NCI-H510A (cell line): ENCODE measurements around the gene ANKRD34B.

Source experiments
- DNase-seq: peaks from one replicate; lab custom pipeline; 2025; lab: John Stamatoyannopoulos, UW

Gene ANKRD34B

DNA sequence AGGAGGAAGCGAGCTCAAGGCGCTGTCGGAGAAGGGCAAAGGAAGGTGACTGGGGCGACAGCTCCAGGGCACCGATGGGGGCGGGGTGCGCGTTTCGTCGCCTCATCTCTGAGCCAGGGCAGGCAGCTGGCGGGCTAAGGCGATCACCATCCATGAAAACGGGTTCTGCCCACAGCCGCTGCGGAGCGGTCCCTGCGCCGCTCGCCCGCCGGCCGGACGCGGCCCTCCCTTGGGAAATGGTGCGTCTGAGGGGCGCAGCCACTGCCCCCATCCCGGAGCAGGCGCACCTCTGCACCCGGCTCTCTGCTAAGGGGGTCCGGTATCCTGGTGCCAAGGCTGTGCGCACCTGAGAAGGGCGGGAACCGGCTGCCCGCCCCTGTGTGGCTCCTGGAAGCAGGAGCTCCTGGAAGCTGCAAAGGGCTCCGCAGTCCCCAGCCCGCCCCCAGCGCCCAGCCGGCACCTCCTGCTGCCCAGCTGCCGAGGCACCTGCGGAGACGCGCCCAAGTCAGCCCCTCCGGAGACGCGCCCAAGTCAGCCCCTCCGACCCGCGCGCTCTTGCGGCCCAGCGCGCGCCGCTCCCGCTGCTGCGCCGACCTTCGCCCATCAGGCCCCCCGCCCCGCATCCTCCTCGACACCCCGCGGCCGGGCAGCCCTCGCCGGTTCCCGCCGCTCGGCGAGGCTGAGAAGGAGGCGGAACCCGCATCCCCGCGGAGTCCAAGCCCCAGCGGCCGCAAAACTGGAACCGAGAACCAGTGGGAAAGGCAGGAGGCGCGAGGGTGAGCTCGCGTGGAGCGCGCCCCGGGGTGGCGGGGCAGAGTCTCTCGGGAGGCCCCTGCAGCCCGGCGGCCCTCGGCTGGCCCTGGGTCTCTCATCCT lies 757 bp downstream of the ANKRD34B start:
- DNase-seq, result no peak

DNA sequence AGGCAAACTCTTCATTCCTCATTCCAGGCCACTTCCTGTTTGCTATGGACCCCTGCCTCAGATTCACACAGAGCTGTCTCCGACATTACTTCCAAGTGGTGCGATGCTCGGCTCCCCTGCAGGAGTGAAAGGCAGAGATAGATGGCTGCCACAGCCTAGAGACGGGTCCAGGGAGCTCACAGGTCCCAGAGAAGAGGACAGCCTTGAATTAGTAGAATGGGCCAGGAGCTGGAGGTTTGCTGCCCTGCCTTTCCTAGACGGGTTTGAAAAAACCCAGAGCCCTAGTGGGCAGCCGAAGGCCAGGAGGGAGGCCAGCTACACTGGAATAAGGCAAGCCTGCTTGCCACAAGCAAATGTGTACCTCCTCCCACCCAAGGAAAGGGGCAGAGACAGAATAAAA lies 1.8 kb downstream of the ANKRD34B start:
- no peak for DNase-seq

DNA sequence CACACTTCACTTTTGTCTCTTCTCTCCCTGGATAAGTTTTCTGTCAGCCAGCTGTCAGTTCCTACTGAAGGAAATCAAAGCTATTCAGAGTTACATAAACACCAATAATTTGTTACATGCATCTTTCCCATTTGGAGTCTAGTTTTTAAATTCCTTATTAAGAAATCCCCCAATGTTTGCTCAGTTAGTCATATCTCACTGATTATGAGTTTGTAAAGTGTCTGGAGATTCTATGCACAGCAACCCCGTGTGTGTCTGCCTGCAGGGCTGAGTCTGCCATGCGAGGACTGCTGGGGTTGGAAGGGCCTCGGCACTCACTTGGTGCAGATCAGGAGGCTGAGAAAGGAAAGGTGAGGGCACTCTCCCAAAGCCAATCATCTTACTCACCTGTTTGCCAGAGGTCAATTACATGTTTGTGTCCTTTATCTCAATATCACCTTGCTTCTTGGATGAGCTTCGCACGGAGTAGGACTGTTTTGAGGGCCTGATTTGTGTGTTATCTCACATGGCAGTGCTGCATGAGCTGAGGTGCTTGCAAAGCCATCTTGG lies 3.3 kb downstream of the ANKRD34B start:
- DNase-seq, result no peak

DNA sequence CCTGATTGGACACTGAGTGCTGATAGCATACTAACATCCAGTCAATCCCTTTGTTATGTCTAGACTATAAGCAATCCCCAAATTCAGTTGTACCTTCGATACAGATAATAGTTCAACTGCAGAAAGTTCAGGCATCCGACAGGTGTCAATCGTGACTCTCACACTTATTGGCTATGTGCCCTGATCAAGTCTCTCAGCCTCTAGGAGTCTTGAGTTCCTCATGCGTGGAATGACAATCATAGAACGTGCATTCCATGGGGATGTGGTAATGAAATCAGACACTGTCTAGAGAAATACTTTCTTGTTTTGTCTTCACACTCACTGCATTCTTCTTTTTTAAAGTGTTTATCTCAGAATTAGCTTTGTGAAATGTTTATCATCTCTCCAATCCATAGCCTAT lies 4.8 kb downstream of the ANKRD34B start:
- DNase-seq, result no peak

DNA sequence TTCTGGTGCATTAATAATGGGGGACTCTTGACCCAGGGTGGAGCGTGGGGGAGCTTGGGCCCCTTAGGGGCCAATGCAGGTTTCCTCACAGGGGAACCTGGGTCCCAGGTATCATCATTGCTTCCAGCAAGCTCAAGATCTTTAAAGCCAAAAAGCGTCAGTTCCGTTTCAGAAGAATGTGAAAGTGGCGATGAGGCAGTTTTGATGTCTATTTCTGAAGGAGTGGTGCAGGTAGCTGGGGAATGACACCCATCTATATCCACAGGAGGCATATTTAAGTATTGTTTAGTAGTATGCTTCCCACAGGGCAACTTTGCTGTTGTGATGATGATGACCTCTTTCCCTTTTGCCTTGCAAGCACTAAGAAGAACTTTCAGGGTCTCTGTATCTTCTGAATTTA lies 10.8 kb downstream of the ANKRD34B start:
- DNase-seq, result no peak

DNA sequence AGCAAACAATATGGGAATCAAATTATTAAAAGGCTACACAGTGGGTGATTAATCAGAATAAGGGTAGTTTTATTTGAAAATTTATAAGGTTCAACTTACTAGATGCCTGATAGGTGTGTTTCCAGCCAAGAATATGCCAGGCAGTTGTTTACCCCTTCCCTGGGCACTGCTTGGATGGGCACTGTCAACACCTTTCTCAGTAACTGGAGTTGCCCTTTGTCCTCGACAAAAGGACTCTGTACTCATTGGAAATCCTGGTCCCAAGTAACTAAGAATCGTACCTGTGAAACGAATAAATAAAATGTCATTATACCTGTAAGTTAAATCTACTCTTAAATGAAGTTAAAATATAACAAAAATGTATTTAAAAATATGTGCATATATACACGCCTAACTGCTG lies 15.0 kb downstream of the ANKRD34B start:
- DNase-seq, result no peak

DNA sequence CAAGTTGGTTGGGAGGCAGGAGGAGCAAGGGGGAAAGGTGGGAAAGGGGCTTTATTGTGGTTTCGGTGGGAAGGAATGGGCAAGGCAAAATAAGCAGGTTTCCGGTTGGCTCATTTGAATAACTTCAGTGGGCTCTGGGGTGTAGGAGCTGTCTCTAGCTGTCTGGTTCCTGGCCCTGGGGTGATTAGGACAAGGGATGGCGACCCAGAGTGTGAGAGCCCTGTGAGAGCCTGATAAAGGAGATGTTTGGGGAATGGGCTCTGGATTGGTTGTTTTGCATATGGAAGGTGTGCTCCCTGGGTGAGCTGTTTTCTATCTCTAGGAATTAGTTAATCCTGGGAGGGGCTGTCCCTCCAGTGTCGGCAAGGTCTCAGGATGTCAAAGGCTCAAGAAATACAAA lies 15.4 kb downstream of the ANKRD34B start:
- DNase-seq, result no peak

DNA sequence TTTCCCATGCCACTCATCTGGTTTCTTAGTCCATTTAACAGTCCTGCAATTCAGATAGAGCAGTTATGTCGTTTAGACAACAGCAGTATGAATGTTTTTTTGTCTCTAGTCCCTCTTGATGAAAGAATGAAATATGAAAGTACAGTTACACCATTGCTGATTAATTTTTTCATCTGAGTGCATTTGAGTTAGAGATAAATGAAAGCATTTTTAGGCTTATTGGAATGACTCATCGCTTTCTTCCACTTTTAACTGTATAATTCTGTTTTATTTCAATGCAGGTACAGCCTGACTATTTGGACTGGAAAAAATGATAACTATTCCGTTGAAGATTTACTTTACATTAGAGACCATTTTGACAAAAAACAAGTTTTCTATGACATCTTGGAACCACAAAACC lies 28.7 kb downstream of the ANKRD34B start:
- DNase-seq, result no peak

DNA sequence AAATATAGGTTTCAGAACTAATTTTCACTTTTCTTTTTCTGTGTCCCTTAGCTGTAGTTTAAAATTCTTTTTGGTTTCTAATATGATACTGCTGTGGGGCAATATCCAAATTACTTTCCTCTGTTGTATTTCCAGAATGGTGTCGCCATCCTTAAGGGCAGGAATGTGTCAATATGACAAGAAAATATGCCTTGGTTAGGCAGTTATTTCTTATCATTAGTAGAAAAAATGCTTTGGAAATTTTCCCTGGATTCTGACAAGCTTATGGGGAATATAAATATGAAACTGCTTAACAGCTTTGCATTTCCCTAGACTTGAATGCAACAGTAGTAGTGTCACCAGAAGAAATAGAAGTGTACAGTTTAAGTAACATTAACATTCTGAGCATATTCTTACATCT lies 29.4 kb downstream of the ANKRD34B start:
- DNase-seq, result no peak

DNA sequence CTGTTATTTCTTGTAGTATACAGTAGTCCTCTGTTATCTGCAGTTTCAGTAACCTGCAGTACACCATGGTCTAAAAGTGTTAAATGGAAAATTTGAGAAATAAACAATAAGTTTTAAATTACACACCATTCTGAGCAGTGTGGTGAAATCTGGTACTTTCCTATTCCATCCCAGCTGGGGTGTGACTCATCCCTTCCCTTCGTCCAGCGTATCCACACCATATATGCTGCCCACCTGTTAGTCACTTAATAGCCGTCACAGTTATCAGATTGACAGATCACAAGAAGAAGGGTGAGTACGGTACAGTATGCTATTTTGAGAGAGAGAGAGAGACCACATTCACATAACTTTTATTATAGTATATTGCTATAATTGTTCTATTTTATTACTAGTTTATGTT lies 53.3 kb downstream of the ANKRD34B start:
- no peak for DNase-seq

DNA sequence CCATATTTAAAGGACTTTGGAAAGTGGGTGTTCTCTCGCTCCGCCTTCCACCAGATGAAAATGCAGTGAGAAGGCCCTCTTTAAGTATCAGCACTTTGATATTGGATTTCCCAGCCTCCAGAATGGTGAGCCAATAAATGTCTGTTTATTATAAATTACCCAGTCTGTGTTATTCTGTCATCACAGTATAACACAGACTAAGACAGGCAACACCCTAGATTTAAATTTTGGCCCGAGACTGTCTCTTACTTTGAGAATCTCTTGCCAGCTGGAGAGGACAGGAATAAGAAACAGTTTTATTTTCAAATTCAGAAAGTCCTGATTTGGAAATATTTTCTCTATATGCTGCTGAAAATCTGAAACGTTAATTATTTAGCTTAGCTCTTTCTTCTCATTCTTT lies 60.7 kb downstream of the ANKRD34B start:
- no peak for DNase-seq

DNA sequence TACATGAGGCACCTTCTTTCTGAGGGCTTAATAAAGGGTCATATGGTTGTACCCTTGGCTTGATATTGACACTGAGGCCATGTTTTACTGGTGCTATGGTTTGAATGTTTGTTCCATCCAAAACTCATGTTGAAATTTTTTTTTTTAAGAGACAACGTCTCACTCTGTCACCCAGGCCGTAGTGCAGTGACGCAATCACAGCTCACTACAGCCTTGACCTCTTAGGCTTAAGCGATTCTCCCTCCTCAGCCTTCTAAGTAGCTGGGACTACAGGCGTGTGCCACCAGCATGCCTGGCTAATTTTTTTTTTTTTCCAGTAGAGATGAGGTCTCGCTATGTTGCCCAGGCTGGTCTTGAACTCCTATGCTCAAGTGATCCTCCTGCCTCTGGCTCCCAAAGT lies 61.2 kb downstream of the ANKRD34B start:
- DNase-seq, result no peak

DNA sequence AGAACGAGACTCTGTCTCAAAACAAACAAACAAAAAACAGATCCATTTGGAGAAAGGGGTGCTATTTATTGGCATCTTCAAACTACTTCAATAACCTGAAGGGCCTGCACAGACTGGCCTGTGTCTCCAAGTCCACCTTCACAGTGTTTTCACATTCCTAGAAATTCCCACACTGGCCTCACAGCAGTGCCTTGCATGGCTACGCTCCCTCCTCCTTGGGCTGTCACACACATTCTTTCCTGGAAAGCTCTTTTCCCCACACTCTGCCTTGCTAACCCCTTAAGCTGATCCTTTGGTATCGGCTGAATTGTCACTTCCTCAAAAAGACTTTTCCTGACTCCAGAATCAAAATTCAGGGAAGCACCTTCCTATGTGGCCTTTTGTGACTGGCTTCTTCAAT lies 62.4 kb downstream of the ANKRD34B start:
- no peak for DNase-seq
